Stimulated activated naive B cell treated with anti-CD40 and anti-IgM and Interleukin-4, amounts not matched to agents 10 μg/mL and 1 μg/mL and 100 μg/mL, for 72 hours (primary cell): ENCODE measurements around the gene MINDY4.

Source experiments
- ATAC-seq, 2 donors: fragments of 150-1000 bp; cut with Tn5 transposase; replicated peaks; 2 replicates each; pipeline ENCODE4 v1.10.0; 2021; ENCODE audit warnings: moderate library complexity in 1 of 2
- DNase-seq: peaks from one replicate; pipeline ENCODE4 v3.0.0; 2021
- H3K27ac Mint-ChIP-seq: one replicate; pipeline ENCODE4 v1.8.0; 2022; ENCODE audit warnings: mild to moderate bottlenecking, mixed read lengths
- H3K27me3 Mint-ChIP-seq, 2 donors: one replicate each; pipeline ENCODE4 v1.8.0; 2022; ENCODE audit warnings: mixed read lengths in 2 of 2
- H3K36me3 Mint-ChIP-seq, 2 donors: one replicate each; pipeline ENCODE4 v1.8.0; 2022; ENCODE audit warnings: mixed read lengths in 2 of 2, mild to moderate bottlenecking in 1 of 2
- H3K4me1 Mint-ChIP-seq, 2 donors: one replicate each; pipeline ENCODE4 v1.8.0; 2022; ENCODE audit warnings: mixed read lengths in 2 of 2, mild to moderate bottlenecking in 1 of 2
- H3K4me3 Mint-ChIP-seq, 2 donors: one replicate each; pipeline ENCODE4 v1.8.0; 2022; ENCODE audit warnings: mild to moderate bottlenecking in 2 of 2, mixed read lengths in 2 of 2, moderate library complexity in 1 of 2
- H3K9me3 Mint-ChIP-seq, 2 donors: one replicate each; pipeline ENCODE4 v1.8.0; 2022; ENCODE audit warnings: mixed read lengths in 2 of 2, mild to moderate bottlenecking in 1 of 2

Gene MINDY4

GRCh38 chr7:30879139-30880124 is 108.2 kb downstream of the MINDY4 start:
- DNase-seq (no peak), ATAC-seq (no peak)
- Mint-ChIP-seq H3K36me3 (peaks cover 0 to 3% of the 10 kb centered on the region in 2 donors), H3K27ac (no peak overlapping the region), H3K9me3 (peaks cover 0 to 1% of the 10 kb centered on the region in 2 donors), H3K27me3 (no peaks in the 10 kb centered on the region), H3K4me3 (no peak overlapping the region), H3K4me1 (peaks cover 0 to 4% of the 10 kb centered on the region in 2 donors)

DNA sequence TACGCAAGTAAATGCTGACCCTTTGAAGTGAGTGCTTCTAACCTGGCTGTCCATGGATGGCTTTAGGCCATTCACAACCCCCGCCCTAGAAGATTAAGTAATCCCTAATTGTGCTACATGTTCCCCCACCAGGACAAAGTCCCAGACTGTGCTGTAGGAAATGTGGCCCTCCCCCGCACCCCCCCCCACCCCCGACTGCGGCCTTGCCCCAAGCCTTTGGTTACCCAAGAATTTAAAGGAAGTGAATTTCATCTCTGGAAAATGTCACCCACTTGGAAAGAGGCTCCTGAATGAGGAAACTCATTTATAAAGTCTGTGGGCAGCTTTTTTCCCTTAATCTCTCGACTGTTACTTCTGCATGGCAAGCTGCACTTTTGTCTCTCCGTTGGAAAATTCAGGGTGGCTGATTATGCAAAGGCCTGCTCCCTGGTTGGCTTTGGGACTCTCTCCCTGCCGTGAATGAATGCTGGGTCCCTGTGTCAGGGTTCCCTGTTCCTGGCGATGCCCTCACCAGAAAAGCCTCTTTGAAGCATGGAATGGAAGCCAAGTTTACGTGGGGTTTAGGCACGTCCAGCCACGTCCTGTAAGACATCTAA is 109.0 kb downstream of the MINDY4 start:
- Mint-ChIP-seq H3K27ac (no peak overlapping the region), H3K27me3 (no peaks in the 10 kb centered on the region), H3K4me3 (no peak overlapping the region), H3K9me3 (no peaks in the 10 kb centered on the region), H3K36me3 (peaks cover 0 to 2% of the 10 kb centered on the region in 2 donors), H3K4me1 (peaks cover 0 to 9% of the 10 kb centered on the region in 2 donors)
- no peak for ATAC-seq
- DNase-seq, result no peak

DNA sequence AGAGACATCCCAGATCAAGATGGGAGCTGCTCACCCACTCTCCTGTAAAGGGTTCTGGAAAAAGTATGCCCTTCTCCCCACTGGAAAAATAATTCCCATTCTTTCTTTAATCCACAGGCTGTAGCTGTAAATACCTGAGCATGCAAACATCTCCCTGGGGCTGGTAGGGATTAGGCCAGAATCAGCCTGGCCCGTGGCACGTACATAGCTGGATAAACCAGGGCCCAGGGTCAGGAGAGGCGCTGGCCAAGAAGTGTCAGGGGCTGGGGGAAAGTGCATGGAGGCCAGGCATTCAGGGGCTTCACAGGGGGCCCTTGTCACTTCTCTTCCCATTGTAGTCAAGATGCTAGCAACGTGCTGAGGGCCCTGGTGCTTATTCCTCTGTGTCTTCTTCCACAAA is 109.7 kb downstream of the MINDY4 start:
- no peak overlapping the region for H3K27ac Mint-ChIP-seq
- H3K36me3 Mint-ChIP-seq, result no peaks in the 10 kb centered on the region
- ATAC-seq (no peak), DNase-seq (no peak)
- H3K4me1 Mint-ChIP-seq, result peaks cover 0 to 9% of the 10 kb centered on the region in 2 donors
- H3K27me3 Mint-ChIP-seq, result no peaks in the 10 kb centered on the region
- no peak overlapping the region for H3K4me3 Mint-ChIP-seq
- no peaks in the 10 kb centered on the region for H3K9me3 Mint-ChIP-seq

DNA sequence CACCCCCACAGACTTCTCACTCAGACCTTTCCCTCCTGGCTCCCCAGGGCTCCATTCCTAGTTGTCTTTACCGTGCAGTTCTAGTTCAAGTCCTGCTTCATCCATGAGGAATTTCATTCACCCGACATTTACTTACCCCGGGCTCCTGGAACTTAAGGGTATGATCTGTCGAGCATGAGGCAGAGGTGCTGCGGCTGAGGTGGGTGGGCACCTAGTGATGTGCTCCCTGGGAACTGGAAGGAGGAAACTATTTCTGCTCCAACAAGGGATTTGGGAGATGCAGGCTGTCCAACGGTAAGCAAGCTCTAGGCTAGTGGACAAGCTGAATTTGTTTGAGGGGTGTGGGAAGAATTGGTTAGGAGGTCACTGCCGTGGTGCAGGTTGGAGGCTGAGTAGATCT is 110.2 kb downstream of the MINDY4 start:
- no peaks in the 10 kb centered on the region for H3K27me3 Mint-ChIP-seq
- no peaks in the 10 kb centered on the region for H3K36me3 Mint-ChIP-seq
- DNase-seq, result no peak
- no peak for ATAC-seq
- peaks cover 0 to 7% of the 10 kb centered on the region in 2 donors for H3K4me1 Mint-ChIP-seq
- H3K4me3 Mint-ChIP-seq, result no peak overlapping the region
- H3K9me3 Mint-ChIP-seq, result no peaks in the 10 kb centered on the region
- no peak overlapping the region for H3K27ac Mint-ChIP-seq

DNA sequence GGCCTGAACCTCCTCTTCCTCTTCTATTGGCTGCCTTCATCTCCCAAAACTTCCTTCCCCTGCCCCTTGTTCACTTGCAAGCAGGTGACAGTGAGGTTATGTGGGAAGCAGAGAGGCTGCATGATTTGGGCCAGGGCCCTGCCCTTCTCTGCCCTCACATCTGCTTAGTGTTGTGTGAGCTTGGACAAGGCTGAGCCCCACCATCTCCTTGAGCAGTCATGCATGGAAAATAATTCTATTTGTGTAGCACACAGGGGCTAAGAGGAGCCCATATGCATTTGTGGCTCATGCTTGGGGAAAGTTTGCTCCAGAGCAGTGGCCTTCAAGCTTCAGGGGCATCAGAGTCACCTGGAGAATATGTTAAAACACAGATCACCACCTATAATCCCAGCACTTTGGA is 113.7 kb downstream of the MINDY4 start:
- H3K27ac Mint-ChIP-seq, result no peak overlapping the region
- peaks cover 0 to 7% of the 10 kb centered on the region in 2 donors for H3K4me1 Mint-ChIP-seq
- ATAC-seq, result peak; percentile 31 to 38
- H3K9me3 Mint-ChIP-seq, result no peaks in the 10 kb centered on the region
- H3K36me3 Mint-ChIP-seq, result no peaks in the 10 kb centered on the region
- H3K4me3 Mint-ChIP-seq, result no peak overlapping the region
- H3K27me3 Mint-ChIP-seq, result no peaks in the 10 kb centered on the region
- DNase-seq, result no peak

DNA sequence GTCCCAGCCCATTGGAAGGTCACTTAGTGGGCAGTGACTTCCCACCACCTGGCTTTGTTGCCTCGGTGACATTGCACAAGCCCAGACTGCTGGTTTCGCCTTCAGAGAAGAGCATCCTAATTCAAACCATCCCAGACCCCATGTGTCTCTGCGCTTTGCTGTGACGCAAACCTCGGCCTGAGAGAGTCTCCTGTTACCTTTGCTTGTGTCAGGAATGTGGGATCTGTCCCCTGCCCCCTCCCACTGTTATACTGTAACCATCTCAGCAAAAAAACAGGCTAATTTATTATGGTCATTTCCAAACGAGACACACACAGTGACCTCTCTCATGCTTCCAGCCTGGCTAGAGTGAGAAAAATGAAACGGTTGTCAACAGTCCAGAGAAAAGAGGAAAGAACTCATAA is 115.4 kb downstream of the MINDY4 start:
- H3K36me3 Mint-ChIP-seq, result peaks cover 0 to 4% of the 10 kb centered on the region in 2 donors
- no peak overlapping the region for H3K4me3 Mint-ChIP-seq
- peaks cover 5 to 7% of the 10 kb centered on the region in 2 donors for H3K9me3 Mint-ChIP-seq

DNA sequence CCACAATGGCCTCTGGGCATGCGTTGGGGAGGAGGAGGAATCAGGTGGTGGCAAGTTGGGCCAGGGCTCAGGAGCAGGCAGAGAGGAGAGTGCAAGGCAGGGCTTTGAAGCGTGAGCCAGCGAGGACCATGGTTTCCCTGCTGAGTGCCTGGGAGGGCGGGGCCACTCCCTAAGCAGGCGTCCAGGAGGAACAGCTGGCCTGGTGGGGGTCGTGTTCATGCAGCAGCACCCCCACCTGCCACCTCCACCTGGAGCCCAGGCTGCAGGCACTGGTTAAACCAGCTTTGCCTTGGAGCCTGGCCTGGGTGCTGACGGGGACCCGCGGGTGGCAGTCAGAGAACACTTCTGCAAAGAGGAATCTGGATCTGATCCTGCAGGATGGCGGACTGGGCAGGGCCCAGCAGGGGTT is 116.3 kb downstream of the MINDY4 start:
- H3K9me3 Mint-ChIP-seq, result peaks cover 5 to 7% of the 10 kb centered on the region in 2 donors
- ATAC-seq (no peak), DNase-seq (no peak)
- peaks cover 0 to 4% of the 10 kb centered on the region in 2 donors for H3K36me3 Mint-ChIP-seq
- peaks cover 0 to 5% of the 10 kb centered on the region in 2 donors for H3K4me1 Mint-ChIP-seq
- H3K27me3 Mint-ChIP-seq, result no peaks in the 10 kb centered on the region
- H3K27ac Mint-ChIP-seq, result no peak overlapping the region
- no peak overlapping the region for H3K4me3 Mint-ChIP-seq

More for the DNA sequence above, 115.4 kb downstream of the MINDY4 start:
- ATAC-seq, result no peak
- Mint-ChIP-seq H3K4me1 (peaks cover 0 to 5% of the 10 kb centered on the region in 2 donors), H3K27ac (no peak overlapping the region), H3K27me3 (no peaks in the 10 kb centered on the region)
- no peak for DNase-seq

GRCh38 chr7:30888747-30889146 is 117.5 kb downstream of the MINDY4 start:
- no peak overlapping the region for H3K4me3 Mint-ChIP-seq
- DNase-seq, result no peak
- H3K27ac Mint-ChIP-seq, result no peak overlapping the region
- no peak for ATAC-seq
- H3K27me3 Mint-ChIP-seq, result no peaks in the 10 kb centered on the region
- peaks cover 0 to 5% of the 10 kb centered on the region in 2 donors for H3K4me1 Mint-ChIP-seq
- H3K36me3 Mint-ChIP-seq, result peaks cover 0 to 4% of the 10 kb centered on the region in 2 donors
- peaks cover 5 to 7% of the 10 kb centered on the region in 2 donors for H3K9me3 Mint-ChIP-seq

GRCh38 chr7:30890226-30890625 is 119.0 kb downstream of the MINDY4 start:
- Mint-ChIP-seq H3K4me3 (no peak overlapping the region), H3K36me3 (peaks cover 0 to 4% of the 10 kb centered on the region in 2 donors), H3K27ac (no peak overlapping the region), H3K27me3 (peaks cover 0 to 3% of the 10 kb centered on the region in 2 donors), H3K9me3 (peaks cover 5 to 7% of the 10 kb centered on the region in 2 donors), H3K4me1 (no peaks in the 10 kb centered on the region)
- DNase-seq (no peak), ATAC-seq (no peak)

GRCh38 chr7:30893357-30893756 is 122.1 kb downstream of the MINDY4 start:
- Mint-ChIP-seq H3K36me3 (peaks cover 0 to 4% of the 10 kb centered on the region in 2 donors), H3K27ac (no peak overlapping the region), H3K4me3 (no peak overlapping the region)

GRCh38 chr7:30894009-30894408 is 122.8 kb downstream of the MINDY4 start:
- DNase-seq (no peak), ATAC-seq (no peak)
- no peaks in the 10 kb centered on the region for H3K4me1 Mint-ChIP-seq
- peaks cover 5 to 7% of the 10 kb centered on the region in 2 donors for H3K9me3 Mint-ChIP-seq
- H3K27ac Mint-ChIP-seq, result no peak overlapping the region
- no peak overlapping the region for H3K4me3 Mint-ChIP-seq
- peaks cover 0 to 4% of the 10 kb centered on the region in 2 donors for H3K36me3 Mint-ChIP-seq
- peaks cover 0 to 16% of the 10 kb centered on the region in 2 donors for H3K27me3 Mint-ChIP-seq

More at GRCh38 chr7:30893357-30893756, 122.1 kb downstream of the MINDY4 start:
- Mint-ChIP-seq H3K9me3 (peaks cover 5 to 7% of the 10 kb centered on the region in 2 donors), H3K27me3 (peaks cover 0 to 13% of the 10 kb centered on the region in 2 donors), H3K4me1 (no peaks in the 10 kb centered on the region)
- no peak for ATAC-seq
- DNase-seq, result no peak

DNA sequence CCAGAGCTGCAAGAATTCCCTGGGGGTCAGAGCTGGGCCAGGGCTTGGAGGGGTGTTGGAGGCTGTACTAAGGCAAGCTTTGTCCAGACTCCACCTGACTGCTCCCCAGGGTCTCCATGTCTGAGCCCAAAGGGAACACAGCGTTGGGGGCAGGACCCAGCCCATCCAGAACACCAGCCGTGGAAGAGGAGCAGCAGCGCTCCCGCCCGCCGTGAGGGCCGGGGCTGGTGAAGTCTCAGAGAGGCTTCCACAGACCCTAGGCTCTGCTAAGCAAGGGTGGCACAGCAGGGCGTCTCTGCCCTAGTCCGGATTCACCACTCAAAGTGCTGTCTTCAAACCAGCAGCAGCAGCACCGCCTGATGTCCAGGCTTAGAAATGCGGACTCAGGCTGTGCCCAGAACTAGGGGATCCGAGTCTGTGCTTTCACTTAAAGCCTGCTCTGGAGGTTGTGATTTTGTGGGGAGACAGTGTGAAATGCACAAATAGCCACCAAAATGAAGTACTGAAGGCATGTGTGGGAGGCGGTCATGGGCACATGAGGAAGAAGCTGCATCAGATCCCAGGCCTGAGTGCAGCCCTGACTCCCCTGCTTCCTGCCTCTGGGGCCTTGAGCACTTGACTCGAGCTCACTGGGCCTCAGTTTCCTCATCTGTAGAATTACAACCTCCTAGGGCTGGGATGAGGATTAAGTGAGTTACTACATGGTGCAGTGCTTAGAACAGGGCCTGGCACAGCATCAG is 123.8 kb downstream of the MINDY4 start:
- peak; percentile 27 for ATAC-seq
- Mint-ChIP-seq H3K27ac (no peak overlapping the region), H3K27me3 (peaks cover 0 to 17% of the 10 kb centered on the region in 2 donors), H3K36me3 (peaks cover 0 to 4% of the 10 kb centered on the region in 2 donors), H3K9me3 (peaks cover 5 to 7% of the 10 kb centered on the region in 2 donors), H3K4me3 (no peak overlapping the region), H3K4me1 (no peaks in the 10 kb centered on the region)
- DNase-seq, result no peak

- ATAC-seq, result no peak
- Mint-ChIP-seq H3K4me3 (no peak overlapping the region), H3K27me3 (peaks cover 0 to 17% of the 10 kb centered on the region in 2 donors), H3K4me1 (no peaks in the 10 kb centered on the region), H3K9me3 (peaks cover 0 to 3% of the 10 kb centered on the region in 2 donors), H3K36me3 (no peaks in the 10 kb centered on the region), H3K27ac (no peak overlapping the region)
- DNase-seq, result no peak
These were observed 124.8 kb downstream of the MINDY4 start for GRCh38 chr7:30896036-30896435.
